Osteoblast (primary cell): Measurements from ENCODE around the gene OR1F1. TPM values are rescaled to one million over a fixed set of nuclear protein-coding genes. Genes with fewer than 3 reads are reported as not detected.

ENCODE experiments used
- DNase-seq: peaks from one replicate; pipeline ENCODE4 v3.0.0; 2011; ENCODE audit warnings: low spot score, mixed read lengths; ENCODE audit not compliant: insufficient read length; ENCODE audit errors: missing footprints
- H2AFZ ChIP-seq: 2 replicates; pipeline ENCODE4 v1.6.0; 2011; ENCODE audit warnings: mild to moderate bottlenecking, low read length
- H3K27ac ChIP-seq: 2 replicates; pipeline ENCODE4 v1.5.1; 2011; ENCODE audit warnings: mild to moderate bottlenecking, low read depth, low read length, moderate library complexity
- H3K27me3 ChIP-seq: 2 replicates; pipeline ENCODE4 v1.6.0; 2012; ENCODE audit warnings: mild to moderate bottlenecking, control low read depth, inconsistent platforms, low read length, moderate library complexity; ENCODE audit not compliant: insufficient read depth
- H3K36me3 ChIP-seq: 2 replicates; pipeline ENCODE4 v1.5.1; 2011; ENCODE audit warnings: mild to moderate bottlenecking, low read length, control low read depth, moderate library complexity; ENCODE audit not compliant: insufficient read depth
- H3K4me1 ChIP-seq: 2 replicates; pipeline ENCODE4 v1.5.1; 2011; ENCODE audit warnings: mild to moderate bottlenecking, low read length, control low read depth, moderate library complexity; ENCODE audit not compliant: insufficient read depth
- H3K4me2 ChIP-seq: 2 replicates; pipeline ENCODE4 v1.6.0; 2011; ENCODE audit warnings: mild to moderate bottlenecking, low read length; ENCODE audit not compliant: insufficient read depth
- H3K4me3 ChIP-seq: fragments of 200-600 bp; sonication (generic); 3 replicates; pipeline ENCODE4 v1.5.1; 2012; ENCODE audit warnings: mild to moderate bottlenecking, low read length, inconsistent platforms; ENCODE audit not compliant: insufficient read depth
- H3K79me2 ChIP-seq: 2 replicates; pipeline ENCODE4 v1.6.0; 2012; ENCODE audit warnings: mild to moderate bottlenecking, low read length, control low read depth, inconsistent platforms; ENCODE audit not compliant: insufficient read depth
- H3K9me3 ChIP-seq: 2 replicates; pipeline ENCODE4 v1.5.1; 2011; ENCODE audit warnings: low read depth, low read length, control low read depth
- H4K20me1 ChIP-seq: 2 replicates; pipeline ENCODE4 v1.6.0; 2012; ENCODE audit warnings: mild to moderate bottlenecking, low read length, control low read depth; ENCODE audit not compliant: insufficient read depth
- CTCF ChIP-seq: IDR thresholded peaks from 2 replicates; pipeline ENCODE4 v1.5.1; 2011; ENCODE audit warnings: mild to moderate bottlenecking, low read depth, low read length, moderate library complexity; ENCODE audit errors: extremely low read depth
- total RNA-seq: library from RNA; depleted of rRNA; stranded (reverse); fragments of >200 nt; gene quantifications from 2 replicates; pipeline ENCODE4 v1.2.3, GENCODE V29; 2012

Gene OR1F1
- total RNA-seq, 1 donor: 0.36 TPM

GRCh38 chr16:3212006-3212405, 24.0 kb downstream of the OR1F1 start:
- Histone ChIP-seq H3K4me1 (no peaks in the 10 kb centered on the region), H2AFZ (no peak overlapping the region), H3K36me3 (no peaks in the 10 kb centered on the region), H3K4me3 (no peak overlapping the region), H3K79me2 (no peaks in the 10 kb centered on the region), H3K27ac (no peak overlapping the region), H3K9me3 (no peaks in the 10 kb centered on the region), H4K20me1 (no peaks in the 10 kb centered on the region), H3K27me3 (no peaks in the 10 kb centered on the region), H3K4me2 (no peak overlapping the region)
- DNase-seq: no peak
- TF ChIP-seq CTCF: no peak

- no peak overlapping the region for H2AFZ ChIP-seq
- no peaks in the 10 kb centered on the region for H3K36me3 ChIP-seq
- H4K20me1 ChIP-seq: no peaks in the 10 kb centered on the region
- no peak overlapping the region for H3K4me2 ChIP-seq
- no peaks in the 10 kb centered on the region for H3K4me1 ChIP-seq
- DNase-seq: no peak
- H3K27ac ChIP-seq: no peak overlapping the region
- no peaks in the 10 kb centered on the region for H3K9me3 ChIP-seq
- H3K79me2 ChIP-seq: no peaks in the 10 kb centered on the region
- no peaks in the 10 kb centered on the region for H3K27me3 ChIP-seq
- no peak overlapping the region for H3K4me3 ChIP-seq
- TF ChIP-seq CTCF: no peak
Measured at GRCh38 chr16:3212567-3212966, 24.6 kb downstream of the OR1F1 start.

- H3K4me2 ChIP-seq: no peak overlapping the region
- no peaks in the 10 kb centered on the region for H3K4me1 ChIP-seq
- no peak overlapping the region for H2AFZ ChIP-seq
- no peaks in the 10 kb centered on the region for H3K79me2 ChIP-seq
- no peaks in the 10 kb centered on the region for H4K20me1 ChIP-seq
- H3K36me3 ChIP-seq: no peaks in the 10 kb centered on the region
- no peak for TF ChIP-seq CTCF
- H3K27ac ChIP-seq: no peak overlapping the region
- peak; percentile 34 for DNase-seq
- H3K9me3 ChIP-seq: no peaks in the 10 kb centered on the region
- H3K4me3 ChIP-seq: no peak overlapping the region
- H3K27me3 ChIP-seq: no peaks in the 10 kb centered on the region
Measured at GRCh38 chr16:3214904-3215600, 27.0 kb downstream of the OR1F1 start.

- no peaks in the 10 kb centered on the region for H4K20me1 ChIP-seq
- no peak overlapping the region for H3K4me3 ChIP-seq
- H3K79me2 ChIP-seq: no peaks in the 10 kb centered on the region
- H2AFZ ChIP-seq: no peak overlapping the region
- H3K4me2 ChIP-seq: no peak overlapping the region
- no peaks in the 10 kb centered on the region for H3K4me1 ChIP-seq
- peak; percentile 58 for DNase-seq
- no peaks in the 10 kb centered on the region for H3K9me3 ChIP-seq
- H3K27ac ChIP-seq: no peak overlapping the region
- no peak for TF ChIP-seq CTCF
- H3K27me3 ChIP-seq: no peaks in the 10 kb centered on the region
- H3K36me3 ChIP-seq: no peaks in the 10 kb centered on the region
Measured at GRCh38 chr16:3215601-3216262, 27.7 kb downstream of the OR1F1 start.
